Measurements from ENCODE around the gene CDH23.

DNA sequence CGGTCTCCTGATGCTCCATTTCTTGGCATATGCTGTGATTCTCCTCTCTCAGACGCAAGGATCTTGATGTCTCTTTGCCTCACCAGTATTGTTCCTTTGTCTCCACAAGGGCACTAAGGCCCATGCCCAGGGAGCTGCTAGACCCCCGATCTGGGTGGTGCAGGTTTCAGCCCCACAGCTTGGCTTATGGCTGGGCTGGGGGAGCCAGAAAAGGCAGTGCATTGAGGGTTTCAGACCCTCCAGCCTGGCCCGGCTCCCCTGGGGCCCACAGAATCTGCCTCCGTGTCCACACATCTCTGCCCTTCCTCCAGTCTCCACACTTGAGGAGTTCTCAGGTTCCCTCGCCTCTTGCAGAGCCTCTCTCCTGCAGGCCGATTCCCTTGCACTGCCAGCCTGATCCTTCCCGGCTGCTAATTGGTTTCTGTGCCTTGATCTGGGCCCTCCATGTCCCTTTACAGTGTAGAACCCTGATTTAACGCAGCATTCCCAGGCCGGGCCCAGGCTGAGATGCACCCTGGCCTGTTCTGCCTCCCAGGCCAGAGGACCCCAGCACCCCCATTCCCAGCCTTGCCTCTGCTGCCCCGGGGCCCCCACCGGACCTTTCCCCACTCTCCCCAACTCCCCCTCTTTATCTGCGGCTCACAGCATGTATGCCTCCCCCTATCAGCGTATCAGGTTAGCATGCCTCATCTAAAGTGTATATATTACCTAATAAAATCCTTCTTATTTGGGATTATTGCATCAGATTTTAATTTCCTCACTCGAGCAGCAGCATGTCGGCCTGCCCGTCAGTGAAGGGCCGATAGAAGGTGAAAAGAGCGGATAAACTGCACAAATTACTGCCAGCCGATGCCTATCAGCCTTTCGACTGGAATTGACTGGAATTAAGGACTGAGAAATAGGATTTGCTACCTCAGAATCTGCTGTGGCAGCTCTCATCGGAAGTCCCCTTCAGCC is 177.1 kb downstream of the CDH23 start:
- TF ChIP-seq, protein P1, sequence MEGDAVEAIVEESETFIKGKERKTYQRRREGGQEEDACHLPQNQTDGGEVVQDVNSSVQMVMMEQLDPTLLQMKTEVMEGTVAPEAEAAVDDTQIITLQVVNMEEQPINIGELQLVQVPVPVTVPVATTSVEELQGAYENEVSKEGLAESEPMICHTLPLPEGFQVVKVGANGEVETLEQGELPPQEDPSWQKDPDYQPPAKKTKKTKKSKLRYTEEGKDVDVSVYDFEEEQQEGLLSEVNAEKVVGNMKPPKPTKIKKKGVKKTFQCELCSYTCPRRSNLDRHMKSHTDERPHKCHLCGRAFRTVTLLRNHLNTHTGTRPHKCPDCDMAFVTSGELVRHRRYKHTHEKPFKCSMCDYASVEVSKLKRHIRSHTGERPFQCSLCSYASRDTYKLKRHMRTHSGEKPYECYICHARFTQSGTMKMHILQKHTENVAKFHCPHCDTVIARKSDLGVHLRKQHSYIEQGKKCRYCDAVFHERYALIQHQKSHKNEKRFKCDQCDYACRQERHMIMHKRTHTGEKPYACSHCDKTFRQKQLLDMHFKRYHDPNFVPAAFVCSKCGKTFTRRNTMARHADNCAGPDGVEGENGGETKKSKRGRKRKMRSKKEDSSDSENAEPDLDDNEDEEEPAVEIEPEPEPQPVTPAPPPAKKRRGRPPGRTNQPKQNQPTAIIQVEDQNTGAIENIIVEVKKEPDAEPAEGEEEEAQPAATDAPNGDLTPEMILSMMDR (IDR thresholded peaks at IDR 0.05 in 8 of 11, conservative IDR thresholded peaks at IDR 0.05 in 3 of 11), result no peak
- TF ChIP-seq POLR2AphosphoS5 (IDR thresholded peaks at IDR 0.05), result no peak
